ENCODE results near the gene PCK2.

PCK2 gene

DNA sequence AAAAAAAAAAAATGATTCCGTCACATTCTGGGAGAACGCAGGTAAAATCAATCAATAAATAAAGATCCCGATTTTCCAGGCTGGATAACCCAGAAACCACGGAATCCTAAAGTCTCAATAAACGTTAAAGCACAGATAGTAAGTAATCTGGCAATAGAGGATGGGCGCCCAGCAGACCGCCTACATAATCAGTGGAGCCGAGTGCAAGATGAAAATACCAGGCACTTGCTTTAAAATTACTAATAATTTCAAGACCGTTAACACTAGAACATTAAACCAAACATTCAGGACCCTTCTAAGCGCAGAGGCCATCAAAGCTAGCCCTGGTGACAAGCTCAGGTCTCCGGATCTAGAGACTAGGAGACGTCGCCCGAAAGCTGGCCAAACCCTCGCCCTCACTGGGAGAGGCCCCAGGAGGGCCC is 19.3 kb downstream of the PCK2 start:
- TF ChIP-seq, protein P1, sequence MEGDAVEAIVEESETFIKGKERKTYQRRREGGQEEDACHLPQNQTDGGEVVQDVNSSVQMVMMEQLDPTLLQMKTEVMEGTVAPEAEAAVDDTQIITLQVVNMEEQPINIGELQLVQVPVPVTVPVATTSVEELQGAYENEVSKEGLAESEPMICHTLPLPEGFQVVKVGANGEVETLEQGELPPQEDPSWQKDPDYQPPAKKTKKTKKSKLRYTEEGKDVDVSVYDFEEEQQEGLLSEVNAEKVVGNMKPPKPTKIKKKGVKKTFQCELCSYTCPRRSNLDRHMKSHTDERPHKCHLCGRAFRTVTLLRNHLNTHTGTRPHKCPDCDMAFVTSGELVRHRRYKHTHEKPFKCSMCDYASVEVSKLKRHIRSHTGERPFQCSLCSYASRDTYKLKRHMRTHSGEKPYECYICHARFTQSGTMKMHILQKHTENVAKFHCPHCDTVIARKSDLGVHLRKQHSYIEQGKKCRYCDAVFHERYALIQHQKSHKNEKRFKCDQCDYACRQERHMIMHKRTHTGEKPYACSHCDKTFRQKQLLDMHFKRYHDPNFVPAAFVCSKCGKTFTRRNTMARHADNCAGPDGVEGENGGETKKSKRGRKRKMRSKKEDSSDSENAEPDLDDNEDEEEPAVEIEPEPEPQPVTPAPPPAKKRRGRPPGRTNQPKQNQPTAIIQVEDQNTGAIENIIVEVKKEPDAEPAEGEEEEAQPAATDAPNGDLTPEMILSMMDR (IDR thresholded peaks at IDR 0.05) = no peak
- no peaks in the 10 kb centered on the region for H3K27me3 ChIP-seq
- peak overlapping the region; percentile 98 for H3K27ac ChIP-seq
- H3K36me3 ChIP-seq = peaks cover 14% of the 10 kb centered on the region
- H3K4me1 ChIP-seq (ENCODE audit: control insufficient read depth in 1 of 2, insufficient read depth in 1 of 2, low read depth in 1 of 2, low read length in 1 of 2) = peaks cover 30 to 33% of the 10 kb centered on the region in 2 experiments
- H3K4me3 ChIP-seq (ENCODE audit: low read depth in 1 of 2, low read length in 1 of 2) = peak overlapping the region; percentile 67 to 84
- no peaks in the 10 kb centered on the region for H3K9me3 ChIP-seq

DNA sequence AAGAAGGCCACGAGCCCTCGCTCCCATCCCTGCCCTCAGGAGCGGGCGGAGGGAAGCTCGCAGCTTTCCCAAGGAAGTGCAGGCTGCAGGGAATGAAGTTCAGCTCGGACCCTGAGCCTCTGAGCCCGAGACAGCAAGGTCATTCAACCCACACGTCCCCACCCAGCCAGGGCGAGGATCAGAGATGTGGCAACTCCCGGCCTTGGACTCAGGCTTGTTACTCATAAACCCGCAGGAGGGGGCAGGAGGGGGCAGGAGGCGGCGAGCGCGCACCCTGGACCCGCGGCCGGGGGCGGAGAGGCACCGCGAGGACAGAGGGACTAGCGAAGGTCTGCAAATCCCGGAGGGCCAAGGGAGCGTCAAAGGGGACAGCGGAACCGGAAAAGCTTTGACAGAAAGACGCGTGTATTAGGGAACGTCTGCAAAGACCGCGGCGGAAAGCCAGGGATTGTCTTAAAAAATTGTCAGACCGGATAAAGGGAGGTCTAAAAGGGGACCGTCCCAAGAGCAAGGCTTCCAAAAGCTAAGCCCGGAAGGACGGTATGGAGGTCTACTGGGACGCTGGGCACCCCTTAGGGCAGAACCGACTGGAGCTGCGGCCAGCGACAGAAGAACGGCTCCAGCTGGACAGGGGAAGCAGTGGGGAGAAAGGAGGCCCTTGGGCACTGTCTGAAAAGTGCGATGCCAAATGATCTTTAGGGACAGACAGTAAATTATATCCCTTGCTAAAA is 19.9 kb downstream of the PCK2 start:
- Histone ChIP-seq H3K4me1 (ENCODE audit: control insufficient read depth in 1 of 2, insufficient read depth in 1 of 2, low read depth in 1 of 2, low read length in 1 of 2) (peaks cover 25 to 29% of the 10 kb centered on the region in 2 experiments), H3K27ac (peak overlapping the region; percentile 98), H3K36me3 (peaks cover 20% of the 10 kb centered on the region), H3K27me3 (no peaks in the 10 kb centered on the region), H3K4me3 (ENCODE audit: low read depth in 1 of 2, low read length in 1 of 2) (peak overlapping the region; percentile 67 to 84), H3K9me3 (no peaks in the 10 kb centered on the region)
- TF ChIP-seq, protein P1 (IDR thresholded peaks at IDR 0.05) = no peak

DNA sequence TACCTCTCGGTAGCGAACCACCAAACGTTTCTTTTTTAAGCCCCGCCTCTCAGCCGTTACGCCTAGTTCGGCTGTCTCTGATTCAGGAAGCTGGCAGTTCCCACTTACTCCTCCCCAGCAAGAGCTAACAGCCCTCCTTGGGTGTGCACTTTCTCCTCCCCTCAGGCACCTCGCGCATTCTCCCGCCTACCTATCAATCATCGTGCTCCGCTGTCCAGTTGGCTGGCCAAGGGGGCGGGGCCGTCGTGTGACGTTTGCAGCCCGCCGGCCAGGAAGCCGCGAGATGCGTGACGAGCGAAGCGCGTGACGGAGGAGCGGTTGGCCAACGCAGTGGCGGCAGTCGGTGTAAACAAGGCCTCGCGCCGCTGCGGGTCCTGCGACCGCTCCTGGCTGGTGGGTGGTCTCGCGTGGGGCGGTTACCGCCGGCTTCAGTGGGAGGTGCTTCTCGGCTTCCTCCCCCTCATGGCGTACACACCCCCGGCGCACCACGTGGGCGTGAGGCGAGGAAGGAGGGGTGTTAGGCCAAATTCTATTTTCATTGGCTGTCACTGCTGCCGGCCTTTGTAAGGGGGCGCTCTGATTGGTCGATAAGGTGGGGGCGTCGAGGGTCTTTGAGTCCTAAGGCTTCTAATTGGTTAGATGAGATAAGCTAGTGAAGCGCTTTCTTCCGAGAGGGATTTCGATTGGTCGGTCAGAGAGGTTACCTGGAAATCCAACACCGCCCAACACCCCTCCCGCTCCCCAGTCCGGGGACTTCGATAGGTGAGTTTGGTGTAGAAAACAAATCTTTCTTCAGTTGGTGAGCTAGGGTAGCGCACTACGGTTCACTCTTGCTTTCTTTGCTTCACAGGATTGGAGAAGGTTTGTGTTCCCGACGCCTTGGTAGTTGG is 20.7 kb downstream of the PCK2 start, which contains the start of the genes DCAF11 and NRL:
Gene DCAF11 (plus strand): TSS at position 246 of the 890 bp plus-strand sequence. CDS start 818 bp downstream, outside the sequence.
Gene NRL (minus strand): TSS at position 418 of the 890 bp plus-strand sequence. CDS start 32,101 bp downstream, outside the sequence.
- Histone ChIP-seq H3K27me3 (no peaks in the 10 kb centered on the region), H3K9me3 (no peaks in the 10 kb centered on the region), H3K36me3 (peaks cover 28% of the 10 kb centered on the region), H3K4me1 (ENCODE audit: control insufficient read depth in 1 of 2, insufficient read depth in 1 of 2, low read depth in 1 of 2, low read length in 1 of 2) (peaks cover 23 to 28% of the 10 kb centered on the region in 2 experiments), H3K27ac (peak within 1 kb of the TSS; percentile 98), H3K4me3 (ENCODE audit: low read depth in 1 of 2, low read length in 1 of 2) (peak within 1 kb of the TSS; percentile 67 to 84)
- TF ChIP-seq, protein P1 (IDR thresholded peaks at IDR 0.05) = peak; percentile 37

DNA sequence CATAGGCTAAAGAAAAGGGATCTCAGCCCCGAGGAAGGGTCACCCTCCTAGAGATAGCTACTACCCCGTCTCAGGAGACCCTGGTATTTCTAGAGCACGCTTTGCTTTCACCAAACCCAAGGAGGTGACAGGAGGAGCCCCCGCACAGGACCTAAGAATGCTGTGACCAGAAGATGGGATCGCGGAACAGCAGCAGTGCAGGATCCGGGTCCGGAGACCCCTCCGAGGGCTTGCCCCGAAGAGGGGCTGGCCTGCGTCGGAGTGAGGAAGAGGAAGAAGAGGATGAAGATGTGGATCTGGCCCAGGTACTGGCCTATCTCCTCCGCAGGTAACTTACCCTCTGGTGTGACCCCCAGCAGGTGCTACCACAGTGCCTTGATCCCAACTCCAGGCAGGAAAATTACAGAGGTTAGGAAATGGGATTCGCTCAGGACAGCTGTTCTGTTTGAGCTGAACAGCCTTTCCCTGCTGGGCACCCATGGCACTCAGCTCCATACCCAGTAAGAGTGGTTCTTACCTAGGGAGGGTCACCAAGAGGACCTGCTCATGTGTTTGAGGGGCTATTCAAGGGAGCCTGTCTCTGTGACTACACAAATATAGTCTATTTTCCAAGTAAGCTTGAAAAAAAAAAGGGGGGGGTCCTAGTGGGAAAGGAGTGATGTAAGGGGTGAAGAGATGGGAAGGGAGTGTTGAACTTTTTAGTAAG is 21.5 kb downstream of the PCK2 start:
- no peaks in the 10 kb centered on the region for H3K27me3 ChIP-seq
- H3K27ac ChIP-seq = peak overlapping the region; percentile 98
- peaks cover 23 to 28% of the 10 kb centered on the region in 2 experiments for H3K4me1 ChIP-seq (ENCODE audit: control insufficient read depth in 1 of 2, insufficient read depth in 1 of 2, low read depth in 1 of 2, low read length in 1 of 2)
- H3K4me3 ChIP-seq (ENCODE audit: low read depth in 1 of 2, low read length in 1 of 2) = peak overlapping the region; percentile 67 to 84
- H3K9me3 ChIP-seq = no peaks in the 10 kb centered on the region
- H3K36me3 ChIP-seq = peaks cover 36% of the 10 kb centered on the region
- TF ChIP-seq, protein P1 (IDR thresholded peaks at IDR 0.05) = no peak

All from neutrophil (primary cell).